HG03378 (cell line): Measurements from ENCODE around the gene EFNA4.
"Not testable (repeated sequence)": the region's sequence is repeated elsewhere in the genome, so short reads cannot be mapped to it uniquely, and the experiment has no call there.

Source experiments
- ATAC-seq: cut with Tn5 transposase; IDR thresholded peaks from one replicate; pipeline ENCODE4 v1.9.1; 2021; ENCODE audit warnings: mild to moderate bottlenecking, moderate library complexity; ENCODE audit not compliant: unreplicated experiment

The EFNA4 gene

DNA sequence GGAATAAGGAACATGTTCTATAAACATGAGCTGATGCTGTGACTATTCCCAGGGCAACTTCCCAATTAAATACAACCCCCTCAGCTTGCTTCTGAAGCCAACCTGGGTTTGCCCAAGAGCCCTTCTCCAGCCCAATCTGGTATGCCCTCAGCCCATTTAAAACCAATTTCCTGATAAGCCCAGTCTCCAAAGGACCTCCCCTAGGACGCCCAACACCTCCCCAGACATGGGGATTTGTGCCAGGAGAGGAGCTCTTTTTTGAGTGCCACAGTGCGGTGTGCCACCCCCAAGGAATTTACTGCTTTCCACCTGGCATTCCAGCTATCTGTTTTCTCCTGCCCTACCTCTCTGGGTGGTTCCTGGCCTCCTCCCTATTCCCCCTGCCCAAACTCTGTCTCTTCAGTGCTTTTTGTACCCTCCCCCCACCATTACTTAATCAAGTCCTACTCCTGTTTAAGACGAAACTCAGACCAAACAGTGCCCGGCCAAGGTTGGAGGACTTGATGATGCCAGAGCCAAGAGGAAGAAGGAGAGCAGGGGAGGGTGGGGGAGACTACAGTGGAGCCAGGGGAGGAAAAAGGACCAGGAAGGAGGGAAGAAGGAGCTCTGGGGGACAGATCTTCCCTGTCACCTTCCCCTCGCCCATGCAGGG is 52.7 kb downstream of the EFNA4 start:
- ATAC-seq, result no peak

DNA sequence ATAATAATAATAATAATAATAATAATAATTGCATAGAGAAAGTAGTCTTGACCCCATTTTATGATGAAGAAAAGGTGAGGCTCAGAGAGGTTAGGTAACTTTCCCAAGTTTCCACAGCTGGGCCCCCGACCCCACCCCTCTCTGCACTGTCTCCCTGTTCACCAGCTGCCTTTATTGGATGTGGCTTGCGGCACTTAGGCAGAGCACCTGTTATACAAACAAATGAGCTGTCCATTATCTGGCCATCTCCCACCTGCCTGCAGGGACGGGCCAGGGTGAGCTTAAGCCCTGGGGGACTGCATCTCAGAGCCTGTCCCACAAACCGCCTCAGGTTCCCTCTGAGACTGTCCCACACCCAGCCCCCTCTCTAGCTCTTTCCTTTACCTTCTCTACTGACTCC is 54.1 kb downstream of the EFNA4 start:
- no peak for ATAC-seq

- ATAC-seq, result not testable (repeated sequence)
Measured at GRCh38 chr1:155118090-155118489, 54.5 kb downstream of the EFNA4 start.
